ENCODE results near the gene L3HYPDH. TPM values are rescaled to one million over a fixed set of nuclear protein-coding genes. Genes with fewer than 3 reads are reported as not detected.

The L3HYPDH gene
- total and polyA plus RNA-seq, 2 of the 13 experiments (the other 11 are each of a cell fraction or from before 2014, with no cell fraction given) = 30.5 to 36.6 TPM

DNA sequence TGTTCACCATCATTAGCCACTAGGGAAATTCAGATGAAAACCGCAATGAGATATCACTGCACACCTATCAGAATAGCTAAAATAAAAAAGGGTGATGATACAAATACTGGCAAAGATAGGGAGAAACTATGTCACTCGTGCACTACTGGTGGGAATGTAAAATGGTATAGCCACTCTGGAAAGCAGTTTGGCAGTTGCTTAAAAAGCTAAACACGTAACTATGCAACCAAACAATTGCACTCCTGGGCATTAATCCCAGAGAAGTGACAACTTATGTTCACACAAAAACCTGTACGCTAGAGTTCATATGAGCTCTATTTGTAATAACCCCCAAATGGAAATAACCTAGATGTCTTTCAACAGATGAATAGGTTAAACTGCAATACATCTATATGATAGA, 54.4 kb downstream of the L3HYPDH start:
- no peak for DNase-seq (ENCODE audit: low spot score)
- no peaks in the 10 kb centered on the region for H3K27me3 ChIP-seq (ENCODE audit: control insufficient read depth in 1 of 2, insufficient read depth in 2 of 2, low read length in 2 of 2)
- ChIA-PET POLR2A (no interaction called here), CTCF (ENCODE audit: low intra/inter-chr PET ratio, low total read pairs) (no interaction called here)
- no peak overlapping the region for H3K9ac ChIP-seq (ENCODE audit: insufficient read depth, low read depth, low read length)
- H2AFZ ChIP-seq (ENCODE audit: low read length) = no peak overlapping the region
- H3K79me2 ChIP-seq (ENCODE audit: insufficient read depth, low read length) = no peaks in the 10 kb centered on the region
- H3K4me2 ChIP-seq (ENCODE audit: low read depth, low read length) = no peak overlapping the region
- H3K27ac ChIP-seq (ENCODE audit: extremely low read length, insufficient read depth, low read length) = no peak overlapping the region
- in situ Hi-C loops (cut with HindIII; ENCODE audit: extremely low pct_ligation_motif_present, low pct_unique_long_range_greater_than_20kb) (no loop called here), intact Hi-C loops (cut with micrococcal nuclease; ENCODE audit: unreplicated experiment) (no loop called here)
- no peak for ATAC-seq
- no peak for FAIRE-seq
- TF ChIP-seq ZNF138 (CRISPR knock-in tag; IDR thresholded peaks at IDR 0.05; ENCODE audit: low read depth) (no peak), ZNF326 (CRISPR knock-in tag; IDR thresholded peaks at IDR 0.05; ENCODE audit: borderline replicate concordance) (no peak), ZNF10 (CRISPR knock-in tag; IDR thresholded peaks at IDR 0.05; ENCODE audit: borderline replicate concordance, low read depth) (no peak), PBX2 (CRISPR knock-in tag; IDR thresholded peaks at IDR 0.05) (no peak), ZNF17 (CRISPR knock-in tag; IDR thresholded peaks at IDR 0.05) (no peak), PTBP1 (IDR thresholded peaks at IDR 0.05; ENCODE audit: low read depth, low read length, poor library complexity, severe bottlenecking) (no peak), LRRFIP1 (CRISPR knock-in tag; conservative IDR thresholded peaks at IDR 0.05) (no peak), MIER2 (CRISPR knock-in tag; IDR thresholded peaks at IDR 0.05) (no peak)
- H3K4me3 ChIP-seq (replicated peaks in 1 of 3; ENCODE audit: insufficient read depth in 1 of 3, low read depth in 2 of 3, low read length in 3 of 3) = no peak overlapping the region
- no TSS peak for BruUV-seq (replicated peaks)
- H3K36me3 ChIP-seq (replicated peaks in 1 of 2; ENCODE audit: control insufficient read depth in 1 of 2, insufficient read depth in 2 of 2, low read length in 2 of 2) = no peaks in the 10 kb centered on the region
- H3K9me3 ChIP-seq (ENCODE audit: low read length) = no peaks in the 10 kb centered on the region
- WGBS (ENCODE audit: low lambda C conversion rate) = 97% methylated on average over 4 of the region's 4 CpGs
- H3K4me1 ChIP-seq (ENCODE audit: insufficient read depth, low read length) = no peaks in the 10 kb centered on the region
- H4K20me1 ChIP-seq (ENCODE audit: insufficient read depth, low read length) = no peaks in the 10 kb centered on the region
